ENCODE data around the gene DDAH1.

DNA sequence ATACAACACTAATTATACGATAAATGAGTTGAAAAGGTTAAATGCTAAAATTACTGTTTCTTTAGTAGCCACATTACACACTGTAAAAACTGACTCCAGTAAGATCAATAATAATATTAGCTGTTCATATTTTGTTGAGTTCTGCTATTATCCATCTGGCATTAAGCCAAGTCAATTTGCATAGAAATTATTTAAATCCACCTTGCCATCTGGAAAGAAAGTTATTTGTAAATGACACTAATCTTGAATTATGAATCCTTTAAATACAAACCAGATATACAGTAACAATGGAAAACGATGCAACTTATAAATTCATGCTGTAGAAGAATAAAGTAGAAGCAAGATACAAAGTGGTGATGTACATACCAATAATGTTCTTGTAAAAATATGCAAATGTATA, 107.1 kb downstream of the DDAH1 start:
- TF ChIP-seq, protein P1, sequence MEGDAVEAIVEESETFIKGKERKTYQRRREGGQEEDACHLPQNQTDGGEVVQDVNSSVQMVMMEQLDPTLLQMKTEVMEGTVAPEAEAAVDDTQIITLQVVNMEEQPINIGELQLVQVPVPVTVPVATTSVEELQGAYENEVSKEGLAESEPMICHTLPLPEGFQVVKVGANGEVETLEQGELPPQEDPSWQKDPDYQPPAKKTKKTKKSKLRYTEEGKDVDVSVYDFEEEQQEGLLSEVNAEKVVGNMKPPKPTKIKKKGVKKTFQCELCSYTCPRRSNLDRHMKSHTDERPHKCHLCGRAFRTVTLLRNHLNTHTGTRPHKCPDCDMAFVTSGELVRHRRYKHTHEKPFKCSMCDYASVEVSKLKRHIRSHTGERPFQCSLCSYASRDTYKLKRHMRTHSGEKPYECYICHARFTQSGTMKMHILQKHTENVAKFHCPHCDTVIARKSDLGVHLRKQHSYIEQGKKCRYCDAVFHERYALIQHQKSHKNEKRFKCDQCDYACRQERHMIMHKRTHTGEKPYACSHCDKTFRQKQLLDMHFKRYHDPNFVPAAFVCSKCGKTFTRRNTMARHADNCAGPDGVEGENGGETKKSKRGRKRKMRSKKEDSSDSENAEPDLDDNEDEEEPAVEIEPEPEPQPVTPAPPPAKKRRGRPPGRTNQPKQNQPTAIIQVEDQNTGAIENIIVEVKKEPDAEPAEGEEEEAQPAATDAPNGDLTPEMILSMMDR (IDR thresholded peaks at IDR 0.05; ENCODE audit: extremely low read depth in 1 of 2, insufficient read depth in 1 of 2, low read depth in 1 of 2, low read length in 2 of 2): no peak
- no peak for TF ChIP-seq EZH2 (IDR thresholded peaks at IDR 0.05; ENCODE audit: borderline replicate concordance, low read depth, low read length, severe bottlenecking)
